Stomach (tissue), 4 donors: ENCODE results near the gene STARD3.

ENCODE experiments used
- EP300 ChIP-seq: sonication (generic); formaldehyde crosslinking; IDR thresholded peaks from one replicate; pipeline ENCODE4 v1.6.1; 2017; ENCODE audit warnings: antibody characterized with exemption
- POLR2A ChIP-seq, 4 donors: fragments of 450-650 bp; IDR thresholded peaks; one replicate each; pipeline ENCODE4 v1.6.1; 2016; ENCODE audit warnings: antibody characterized with exemption in 4 of 4, control low read depth in 2 of 4, mild to moderate bottlenecking in 1 of 4, moderate library complexity in 1 of 4
- POLR2AphosphoS5 ChIP-seq, 3 donors: sonication (generic); formaldehyde crosslinking; IDR thresholded peaks; one replicate each; pipeline ENCODE4 v1.6.1; 2016; ENCODE audit warnings: antibody characterized with exemption in 3 of 3
- TF ChIP-seq, protein P1 (sequence below), 7 experiments: fragments of 450-650 bp in 4 of 7; fragments of 200-600 bp in 3 of 7; sonication (generic) in 3 of 7; IDR thresholded peaks; one replicate each; pipeline ENCODE4 v1.5.1; 2016 to 2019; ENCODE audit warnings: antibody characterized with exemption in 7 of 7, control low read depth in 2 of 7, mild to moderate bottlenecking in 1 of 7

DNA sequence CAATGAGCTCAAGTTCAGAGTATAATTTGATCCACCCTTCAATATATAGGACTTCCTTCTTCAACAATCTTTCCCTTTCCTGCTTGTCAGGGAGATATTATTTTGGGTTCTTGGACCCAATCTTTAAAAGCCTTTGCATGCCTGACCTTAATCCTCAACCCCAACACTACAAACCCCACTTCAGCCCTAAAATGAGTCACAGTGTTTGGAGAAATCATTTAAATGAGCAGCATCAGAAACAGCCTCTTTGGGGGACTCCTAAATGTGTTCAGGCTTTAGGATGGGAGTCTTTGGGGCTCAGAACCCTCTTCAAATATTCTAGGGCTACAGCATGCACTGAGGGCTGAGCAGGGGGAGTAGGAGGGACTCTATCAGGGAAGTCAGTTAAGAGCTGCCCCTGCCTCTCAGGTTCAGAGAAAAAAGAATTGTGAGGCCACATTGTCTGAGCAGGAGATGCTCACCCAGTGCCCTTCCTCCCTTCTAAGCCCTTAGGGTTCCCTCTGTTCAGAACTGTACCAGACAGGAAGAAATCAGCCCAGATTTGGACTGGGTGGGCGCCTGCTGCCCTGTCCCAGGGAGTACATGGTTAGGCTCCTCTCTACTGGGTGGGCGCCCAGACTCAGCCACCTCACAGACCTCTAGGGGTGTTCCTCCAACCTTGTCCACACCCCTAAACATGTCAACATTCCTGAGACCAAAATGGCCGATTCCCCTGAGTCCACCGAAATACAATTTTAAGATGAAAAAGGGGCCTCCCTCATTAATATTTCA lies 34.2 kb upstream of the STARD3 start:
- TF ChIP-seq, protein P1, sequence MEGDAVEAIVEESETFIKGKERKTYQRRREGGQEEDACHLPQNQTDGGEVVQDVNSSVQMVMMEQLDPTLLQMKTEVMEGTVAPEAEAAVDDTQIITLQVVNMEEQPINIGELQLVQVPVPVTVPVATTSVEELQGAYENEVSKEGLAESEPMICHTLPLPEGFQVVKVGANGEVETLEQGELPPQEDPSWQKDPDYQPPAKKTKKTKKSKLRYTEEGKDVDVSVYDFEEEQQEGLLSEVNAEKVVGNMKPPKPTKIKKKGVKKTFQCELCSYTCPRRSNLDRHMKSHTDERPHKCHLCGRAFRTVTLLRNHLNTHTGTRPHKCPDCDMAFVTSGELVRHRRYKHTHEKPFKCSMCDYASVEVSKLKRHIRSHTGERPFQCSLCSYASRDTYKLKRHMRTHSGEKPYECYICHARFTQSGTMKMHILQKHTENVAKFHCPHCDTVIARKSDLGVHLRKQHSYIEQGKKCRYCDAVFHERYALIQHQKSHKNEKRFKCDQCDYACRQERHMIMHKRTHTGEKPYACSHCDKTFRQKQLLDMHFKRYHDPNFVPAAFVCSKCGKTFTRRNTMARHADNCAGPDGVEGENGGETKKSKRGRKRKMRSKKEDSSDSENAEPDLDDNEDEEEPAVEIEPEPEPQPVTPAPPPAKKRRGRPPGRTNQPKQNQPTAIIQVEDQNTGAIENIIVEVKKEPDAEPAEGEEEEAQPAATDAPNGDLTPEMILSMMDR (IDR thresholded peaks at IDR 0.05) = no peak
- no peak for TF ChIP-seq POLR2AphosphoS5 (IDR thresholded peaks at IDR 0.05)
- no peak for TF ChIP-seq POLR2A (IDR thresholded peaks at IDR 0.05)
- TF ChIP-seq EP300 = no peak
